Measurements from ENCODE around the gene MLLT6. TPM values are rescaled to one million over a fixed set of nuclear protein-coding genes. Genes with fewer than 3 reads are reported as not detected.

Gene MLLT6
- 52.6 TPM for total RNA-seq

GRCh38 chr17:38704606-38705522, at the start of gene MLLT6:
Gene MLLT6, plus strand, starts transcription at chr17:38705273. Its CDS starts 360 bp downstream, at chr17:38705633.

GRCh38 chr17:38674749-38675615, 30.1 kb upstream of the MLLT6 start, which contains the start of gene EPOP:
Gene EPOP, minus strand, starts transcription at chr17:38674957. Its CDS starts 462 bp downstream, at chr17:38674495.

GRCh38 chr17:38729886-38730525, 24.9 kb downstream of the MLLT6 start, which contains the start of gene CISD3:
Gene CISD3, plus strand, starts transcription at chr17:38730341. Its CDS starts 18 bp downstream, at chr17:38730359.

GRCh38 chr17:38748149-38748891, 43.2 kb downstream of the MLLT6 start, which contains the start of gene PCGF2:
Gene PCGF2, minus strand, starts transcription at chr17:38748336. Its CDS starts 7,934 bp downstream, at chr17:38740402.

GRCh38 chr17:38752308-38753070, 47.4 kb downstream of the MLLT6 start, which contains the start of gene PSMB3:
Gene PSMB3, plus strand, starts transcription at chr17:38752741. Its CDS starts 86 bp downstream, at chr17:38752827.

Small RNAs within 50 kb of the gene (small RNA-seq; reads per million reads assigned to genes)
- not detected for gene MIR4726 (ENCODE audit: low replicate concordance)
- gene MIR4734 (ENCODE audit: low replicate concordance): not detected
- gene RNA5SP440 (ENCODE audit: low replicate concordance): 0.46 reads per million, percentile 40 among the genes with 10 or more reads in this experiment
- gene RNU6-866P (ENCODE audit: low replicate concordance): not detected

Other genes starting within 250 kb of the MLLT6 start
- gene SRCIN1, start 99.3 kb upstream of the MLLT6 start, total RNA-seq: 42.3 TPM
- gene EPOP, start 30.3 kb upstream of the MLLT6 start, total RNA-seq: 0.94 TPM
- gene CISD3, start 25.1 kb downstream of the MLLT6 start, total RNA-seq: 1.9 TPM
- gene PCGF2, start 43.1 kb downstream of the MLLT6 start, total RNA-seq: 15.7 TPM
- gene PSMB3, start 47.5 kb downstream of the MLLT6 start, total RNA-seq: 104 TPM
- gene PIP4K2B, start 94.3 kb downstream of the MLLT6 start, total RNA-seq: 182 TPM
- 8.1 TPM for gene CWC25, start 120.0 kb downstream of the MLLT6 start, total RNA-seq
- gene RPL23, start 148.4 kb downstream of the MLLT6 start, total RNA-seq: 917 TPM
- 77.9 TPM for gene LASP1, start 164.8 kb downstream of the MLLT6 start, total RNA-seq